HL-60 (cell line): ENCODE data around the gene EFCAB6.

ENCODE experiments used
- DNase-seq, 2 experiments: peaks; one replicate each; pipeline ENCODE4 v3.0.0-alpha.2; 2010 to 2020; ENCODE audit warnings: low read depth in 1 of 2, low spot score in 1 of 2
- H3K27ac ChIP-seq: fragments of 250-450 bp; sonication (Bioruptor Pico); replicated peaks from 2 replicates; pipeline ENCODE4 v1.5.1; 2020; ENCODE audit warnings: mild to moderate bottlenecking, moderate library complexity
- H3K27me3 ChIP-seq: fragments of 250-450 bp; sonication (Bioruptor Pico); 2 replicates; pipeline ENCODE4 v1.5.1; 2021; ENCODE audit warnings: mild to moderate bottlenecking, moderate library complexity; ENCODE audit not compliant: insufficient read depth, poor library complexity, severe bottlenecking
- H3K4me3 ChIP-seq: replicated peaks from 2 replicates; pipeline ENCODE4 v1.5.1; 2011; ENCODE audit warnings: mild to moderate bottlenecking, control low read depth, low read length; ENCODE audit not compliant: insufficient read depth
- GABPA ChIP-seq: IDR thresholded peaks from 2 replicates; pipeline ENCODE4 v1.6.1; 2012; ENCODE audit warnings: low read depth
- POLR2AphosphoS5 ChIP-seq: IDR thresholded peaks from 2 replicates; pipeline ENCODE4 v1.6.1; 2012; ENCODE audit warnings: low read depth
- SPI1 ChIP-seq: IDR thresholded peaks from 2 replicates; pipeline ENCODE4 v1.6.1; 2012; ENCODE audit warnings: low read depth, mild to moderate bottlenecking, borderline replicate concordance
- TF ChIP-seq, protein P1 (sequence below): IDR thresholded peaks from 2 replicates; pipeline ENCODE4 v1.6.1; 2012; ENCODE audit warnings: low read depth; ENCODE audit not compliant: insufficient replicate concordance
- TF ChIP-seq, protein P2 (sequence below): IDR thresholded peaks from one replicate; pipeline ENCODE4 v1.5.1; 2011; ENCODE audit warnings: low read length, control low read depth, inconsistent platforms; ENCODE audit not compliant: insufficient read depth

EFCAB6 gene

DNA sequence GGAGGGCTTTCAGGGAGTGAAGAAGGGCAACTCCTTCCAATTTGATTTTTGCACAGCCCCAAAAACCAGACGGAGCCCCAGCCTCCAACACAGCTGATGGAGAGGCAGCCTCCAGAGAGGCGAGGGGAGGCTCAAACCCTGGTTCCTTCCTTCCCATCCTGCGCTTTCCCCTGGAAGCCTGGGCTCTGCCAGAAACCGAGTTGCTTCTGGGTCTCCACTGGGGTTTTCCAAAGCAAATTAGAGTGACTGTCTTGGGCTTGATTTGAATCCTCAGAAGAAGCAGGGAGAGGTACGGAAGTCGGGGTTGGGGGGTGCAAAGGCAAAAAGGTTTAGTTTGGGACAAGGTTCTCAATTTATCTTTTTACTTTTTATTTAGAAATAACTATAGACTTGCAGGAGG, 271.1 kb downstream of the EFCAB6 start:
- no peak overlapping the region for H3K27ac ChIP-seq
- no peak for DNase-seq
- H3K4me3 ChIP-seq: no peak overlapping the region
- TF ChIP-seq, protein P1, sequence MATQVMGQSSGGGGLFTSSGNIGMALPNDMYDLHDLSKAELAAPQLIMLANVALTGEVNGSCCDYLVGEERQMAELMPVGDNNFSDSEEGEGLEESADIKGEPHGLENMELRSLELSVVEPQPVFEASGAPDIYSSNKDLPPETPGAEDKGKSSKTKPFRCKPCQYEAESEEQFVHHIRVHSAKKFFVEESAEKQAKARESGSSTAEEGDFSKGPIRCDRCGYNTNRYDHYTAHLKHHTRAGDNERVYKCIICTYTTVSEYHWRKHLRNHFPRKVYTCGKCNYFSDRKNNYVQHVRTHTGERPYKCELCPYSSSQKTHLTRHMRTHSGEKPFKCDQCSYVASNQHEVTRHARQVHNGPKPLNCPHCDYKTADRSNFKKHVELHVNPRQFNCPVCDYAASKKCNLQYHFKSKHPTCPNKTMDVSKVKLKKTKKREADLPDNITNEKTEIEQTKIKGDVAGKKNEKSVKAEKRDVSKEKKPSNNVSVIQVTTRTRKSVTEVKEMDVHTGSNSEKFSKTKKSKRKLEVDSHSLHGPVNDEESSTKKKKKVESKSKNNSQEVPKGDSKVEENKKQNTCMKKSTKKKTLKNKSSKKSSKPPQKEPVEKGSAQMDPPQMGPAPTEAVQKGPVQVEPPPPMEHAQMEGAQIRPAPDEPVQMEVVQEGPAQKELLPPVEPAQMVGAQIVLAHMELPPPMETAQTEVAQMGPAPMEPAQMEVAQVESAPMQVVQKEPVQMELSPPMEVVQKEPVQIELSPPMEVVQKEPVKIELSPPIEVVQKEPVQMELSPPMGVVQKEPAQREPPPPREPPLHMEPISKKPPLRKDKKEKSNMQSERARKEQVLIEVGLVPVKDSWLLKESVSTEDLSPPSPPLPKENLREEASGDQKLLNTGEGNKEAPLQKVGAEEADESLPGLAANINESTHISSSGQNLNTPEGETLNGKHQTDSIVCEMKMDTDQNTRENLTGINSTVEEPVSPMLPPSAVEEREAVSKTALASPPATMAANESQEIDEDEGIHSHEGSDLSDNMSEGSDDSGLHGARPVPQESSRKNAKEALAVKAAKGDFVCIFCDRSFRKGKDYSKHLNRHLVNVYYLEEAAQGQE: no peak
- TF ChIP-seq GABPA (no peak), SPI1 (no peak), POLR2AphosphoS5 (no peak)
- TF ChIP-seq, protein P2, sequence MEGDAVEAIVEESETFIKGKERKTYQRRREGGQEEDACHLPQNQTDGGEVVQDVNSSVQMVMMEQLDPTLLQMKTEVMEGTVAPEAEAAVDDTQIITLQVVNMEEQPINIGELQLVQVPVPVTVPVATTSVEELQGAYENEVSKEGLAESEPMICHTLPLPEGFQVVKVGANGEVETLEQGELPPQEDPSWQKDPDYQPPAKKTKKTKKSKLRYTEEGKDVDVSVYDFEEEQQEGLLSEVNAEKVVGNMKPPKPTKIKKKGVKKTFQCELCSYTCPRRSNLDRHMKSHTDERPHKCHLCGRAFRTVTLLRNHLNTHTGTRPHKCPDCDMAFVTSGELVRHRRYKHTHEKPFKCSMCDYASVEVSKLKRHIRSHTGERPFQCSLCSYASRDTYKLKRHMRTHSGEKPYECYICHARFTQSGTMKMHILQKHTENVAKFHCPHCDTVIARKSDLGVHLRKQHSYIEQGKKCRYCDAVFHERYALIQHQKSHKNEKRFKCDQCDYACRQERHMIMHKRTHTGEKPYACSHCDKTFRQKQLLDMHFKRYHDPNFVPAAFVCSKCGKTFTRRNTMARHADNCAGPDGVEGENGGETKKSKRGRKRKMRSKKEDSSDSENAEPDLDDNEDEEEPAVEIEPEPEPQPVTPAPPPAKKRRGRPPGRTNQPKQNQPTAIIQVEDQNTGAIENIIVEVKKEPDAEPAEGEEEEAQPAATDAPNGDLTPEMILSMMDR: no peak
- H3K27me3 ChIP-seq: no peaks in the 10 kb centered on the region

DNA sequence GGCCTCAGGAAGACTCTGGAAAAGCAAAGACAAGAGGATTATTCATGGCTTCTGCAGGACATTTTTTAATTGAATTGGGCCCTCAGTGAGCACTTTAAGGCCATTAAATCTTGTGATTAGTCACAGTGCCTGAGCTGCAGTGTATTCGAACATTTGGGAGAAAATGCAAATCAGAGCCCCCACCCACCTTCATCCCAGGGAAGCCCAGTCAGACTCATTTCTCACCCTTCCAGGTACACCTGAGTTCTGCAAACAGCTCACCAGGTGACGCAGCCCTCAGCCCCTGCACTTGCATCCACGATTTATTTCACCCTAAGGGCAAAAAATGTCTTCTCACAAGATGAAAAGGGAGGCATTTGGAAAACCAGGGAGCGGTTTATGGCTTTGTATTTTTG, 271.6 kb downstream of the EFCAB6 start:
- no peak for TF ChIP-seq SPI1
- TF ChIP-seq GABPA: no peak
- TF ChIP-seq POLR2AphosphoS5: no peak
- TF ChIP-seq, protein P1: no peak
- TF ChIP-seq, protein P2: no peak
- H3K4me3 ChIP-seq: no peak overlapping the region
- no peak overlapping the region for H3K27ac ChIP-seq
- DNase-seq: no peak
- no peaks in the 10 kb centered on the region for H3K27me3 ChIP-seq

- DNase-seq: no peak
- TF ChIP-seq, protein P1: no peak
- TF ChIP-seq SPI1 (no peak), GABPA (no peak), POLR2AphosphoS5 (no peak)
- TF ChIP-seq, protein P2: no peak
- Histone ChIP-seq H3K27ac (no peak overlapping the region), H3K4me3 (no peak overlapping the region), H3K27me3 (no peaks in the 10 kb centered on the region)
Observed at GRCh38 chr22:43539572-43540528, 272.3 kb downstream of the EFCAB6 start.
